Left ventricle myocardium superior (tissue), 1 donor: Measurements from ENCODE around the gene PRR5L. TPM values are rescaled to one million over a fixed set of nuclear protein-coding genes. Genes with fewer than 3 reads are reported as not detected.
A peak's percentile ranks its signal among the peaks of the same experiment; 100 is the strongest.

Experiments
- ATAC-seq: fragments of 200-7000 bp; cut with Tn5 transposase; one replicate; pipeline ENCODE4 v1.9.1; 2020; ENCODE audit warnings: mild to moderate bottlenecking, moderate library complexity
- DNase-seq: peaks from one replicate; pipeline ENCODE4 v3.0.0-alpha.2; 2020
- intact Hi-C: fragments of 100-400 bp; cut with micrococcal nuclease; formaldehyde crosslinking; loops from one replicate; pipeline ENCODE4 v1.11.0; 2022
- total RNA-seq: library from RNA; stranded (reverse); fragmentation: NEBNext Ultra II Directional; extraction: Animal tissue kit (Norgen Biotek cat#: 25700); gene quantifications from one replicate; pipeline ENCODE4 v1.2.1, GENCODE V29; 2021
- donor health status: DM: no; HTN: yes; CAD: no; lungs with severe emphysema.

Gene PRR5L
- total RNA-seq, 1 donor from 2014 or later, result 1.6 TPM

- DNase-seq (no peak), ATAC-seq (no peak)
- intact Hi-C loops, result no loop called here
These were observed 75.1 kb downstream of the PRR5L start for GRCh38 chr11:36371181-36371580.

GRCh38 chr11:36371590-36371989, 75.5 kb downstream of the PRR5L start:
- ATAC-seq (no peak), DNase-seq (no peak)
- intact Hi-C loops, result no loop called here

- intact Hi-C loops, result no loop called here
- no peak for DNase-seq
- ATAC-seq, result peak; percentile 35
These were observed 76.1 kb downstream of the PRR5L start for GRCh38 chr11:36372101-36372771.

GRCh38 chr11:36373016-36374010, 77.2 kb downstream of the PRR5L start:
- DNase-seq (no peak), ATAC-seq (no peak)
- intact Hi-C loops, result no loop called here

- ATAC-seq (no peak), DNase-seq (no peak)
- intact Hi-C loops, result no loop called here
These were observed 78.6 kb downstream of the PRR5L start for GRCh38 chr11:36374726-36375125.

GRCh38 chr11:36375353-36376008, 79.4 kb downstream of the PRR5L start:
- ATAC-seq (no peak), DNase-seq (no peak)
- intact Hi-C loops, result no loop called here

- peak; percentile 54 for ATAC-seq
- peak; percentile 57 for DNase-seq
- intact Hi-C loops, result no loop called here
These were observed 80.2 kb downstream of the PRR5L start for GRCh38 chr11:36376009-36376887.

- intact Hi-C loops, result no loop called here
- ATAC-seq (peak; percentile 89), DNase-seq (peak; percentile 74)
These were observed 81.0 kb downstream of the PRR5L start for GRCh38 chr11:36376888-36377758.

GRCh38 chr11:36377759-36378564, 81.9 kb downstream of the PRR5L start:
- ATAC-seq (peak; percentile 22), DNase-seq (no peak)
- intact Hi-C loops, result no loop called here

GRCh38 chr11:36379653-36380052, 83.6 kb downstream of the PRR5L start:
- intact Hi-C loops, result no loop called here

GRCh38 chr11:36380296-36381014, 84.4 kb downstream of the PRR5L start:
- intact Hi-C loops, result no loop called here
- no peak for DNase-seq
- no peak for ATAC-seq

More at GRCh38 chr11:36379653-36380052, 83.6 kb downstream of the PRR5L start:
- ATAC-seq (no peak), DNase-seq (no peak)

GRCh38 chr11:36381015-36381360, 84.9 kb downstream of the PRR5L start:
- DNase-seq (no peak), ATAC-seq (no peak)
- intact Hi-C loops, result no loop called here

GRCh38 chr11:36383195-36383594, 87.1 kb downstream of the PRR5L start:
- no peak for ATAC-seq
- no peak for DNase-seq
- intact Hi-C loops, result no loop called here

GRCh38 chr11:36385121-36385970, 89.3 kb downstream of the PRR5L start:
- intact Hi-C loops, result no loop called here
- DNase-seq (no peak), ATAC-seq (no peak)

- intact Hi-C loops, result no loop called here
- no peak for DNase-seq
- no peak for ATAC-seq
These were observed 90.3 kb downstream of the PRR5L start for GRCh38 chr11:36386411-36386810.

- intact Hi-C loops, result no loop called here
- no peak for DNase-seq
- ATAC-seq, result no peak
These were observed 92.0 kb downstream of the PRR5L start for GRCh38 chr11:36388071-36388470.
